Endothelial cell of umbilical vein (primary cell): ENCODE data around the gene ZSCAN16.

Source experiments
- CTCF ChIP-seq, 2 donors: IDR thresholded peaks; 1 replicate in 1 of 2; 2 replicates in 1 of 2; pipeline ENCODE4 v1.5.1; 2011; ENCODE audit warnings: low read length in 2 of 2, mild to moderate bottlenecking in 2 of 2, moderate library complexity in 2 of 2, control low read depth in 1 of 2, inconsistent platforms in 1 of 2, low read depth in 1 of 2; ENCODE audit not compliant: insufficient read depth in 1 of 2; ENCODE audit errors: extremely low read depth in 1 of 2
- EZH2 ChIP-seq: IDR thresholded peaks from 2 replicates; pipeline ENCODE4 v1.6.1; 2012; ENCODE audit warnings: borderline replicate concordance, low read depth, mild to moderate bottlenecking, moderate library complexity, low read length, inconsistent platforms; ENCODE audit not compliant: severe bottlenecking
- GATA2 ChIP-seq: IDR thresholded peaks from 2 replicates; pipeline ENCODE4 v1.7.0; 2011; ENCODE audit warnings: low read depth, mild to moderate bottlenecking, moderate library complexity, mixed read lengths, low read length; ENCODE audit not compliant: insufficient read length, insufficient read depth
- JUN ChIP-seq: IDR thresholded peaks from 2 replicates; pipeline ENCODE4 v1.6.1; 2011; ENCODE audit warnings: borderline replicate concordance, low read depth; ENCODE audit not compliant: insufficient read length, insufficient read depth
- MAX ChIP-seq: IDR thresholded peaks from 2 replicates; pipeline ENCODE4 v1.6.1; 2011; ENCODE audit not compliant: insufficient read depth, insufficient read length
- MYC ChIP-seq: IDR thresholded peaks from one replicate; pipeline ENCODE4 v1.6.1; 2011; ENCODE audit warnings: mild to moderate bottlenecking, low read depth, low read length
- POLR2A ChIP-seq: IDR thresholded peaks from 2 replicates; pipeline ENCODE4 v1.6.1; 2012; ENCODE audit warnings: low read depth, mild to moderate bottlenecking, control low read depth, low read length
- POLR2AphosphoS5 ChIP-seq: IDR thresholded peaks from 2 replicates; pipeline ENCODE4 v1.6.1; 2012; ENCODE audit warnings: low read depth, mild to moderate bottlenecking, control low read depth, low read length, moderate library complexity; ENCODE audit not compliant: insufficient read depth

- TF ChIP-seq CTCF (IDR thresholded peaks at IDR 0.05; ENCODE audit: extremely low read depth in 1 of 2, insufficient read depth in 1 of 2, low read depth in 1 of 2, low read length in 2 of 2) = no peak
- TF ChIP-seq POLR2AphosphoS5 = no peak
- no peak for TF ChIP-seq POLR2A
- TF ChIP-seq EZH2 = no peak
- TF ChIP-seq JUN = no peak
- TF ChIP-seq GATA2 = no peak
- no peak for TF ChIP-seq MAX
- TF ChIP-seq MYC = no peak
Measured at GRCh38 chr6:28160233-28160632, 35.8 kb downstream of the ZSCAN16 start.
